HCT116 (cell line): ENCODE measurements around the gene OSBPL10. TPM values are rescaled to one million over a fixed set of nuclear protein-coding genes. Genes with fewer than 3 reads are reported as not detected.

ENCODE experiments used
- ATAC-seq: fragments of 200-7000 bp; cut with Tn5 transposase; 2 replicates; pipeline ENCODE4 v1.9.1; 2020; ENCODE audit warnings: mild to moderate bottlenecking, moderate library complexity
- BruUV-seq: library from RNA; stranded (reverse); fragments of 400-500 nt; replicated peaks from 2 replicates; lab custom pipeline; 2021; lab: Mats Ljungman, UMichigan
- CTCF ChIA-PET: fragments of 300-600 bp; sonication (Branson Sonifier 250); formaldehyde crosslinking; loops from one replicate; lab custom pipeline; 2021; ENCODE audit warnings: antibody characterized with exemption; lab: Charles Lee
- POLR2A ChIA-PET: fragments of 300-600, 350-600 bp; sonication (Branson Sonifier 250); formaldehyde crosslinking; loops from one replicate; lab custom pipeline; 2021; ENCODE audit warnings: antibody characterized with exemption; lab: Charles Lee
- RAD21 ChIA-PET, 2 experiments: fragments of 300-600 bp; sonication (Branson Sonifier 250); formaldehyde crosslinking; loops; one replicate each; lab custom pipeline; 2023; ENCODE audit warnings: low total read pairs in 2 of 2; ENCODE audit not compliant: uncharacterized antibody in 2 of 2, unreplicated experiment in 2 of 2, low non-redundant PET in 1 of 2; lab: Charles Lee
- DNase-seq: peaks from one replicate; pipeline ENCODE4 v3.0.0-alpha.2; 2010; ENCODE audit warnings: low read depth, low spot score
- H2AFZ ChIP-seq: fragments of 200-600 bp; shearing (Covaris generic), sonication (generic); 2 replicates; pipeline ENCODE4 v1.6.1; 2017; ENCODE audit warnings: low read depth, mixed run types, mixed read lengths, antibody characterized with exemption, low read length; ENCODE audit not compliant: poor library complexity, severe bottlenecking
- H3K27ac ChIP-seq: 2 replicates; pipeline ENCODE4 v1.5.1; 2012; ENCODE audit warnings: low read depth, low read length
- H3K27me3 ChIP-seq: fragments of 200-600 bp; sonication (generic); 2 replicates; pipeline ENCODE4 v1.6.1; 2016; ENCODE audit warnings: mixed run types, low read length, mixed read lengths; ENCODE audit not compliant: insufficient read depth
- H3K36me3 ChIP-seq, 2 experiments: fragments of 200-500 bp in 1 of 2; fragments of 200-600 bp in 1 of 2; sonication (Bioruptor generic) in 1 of 2; sonication (generic) in 1 of 2; 2 replicates each; pipeline versions ENCODE4 v1.5.1 to v1.6.1; 2014 to 2016; ENCODE audit warnings: low read length in 2 of 2, inconsistent platforms in 1 of 2, mixed read lengths in 1 of 2, mixed run types in 1 of 2; ENCODE audit not compliant: insufficient read depth in 2 of 2, control insufficient read depth in 1 of 2
- H3K4me1 ChIP-seq, 2 experiments: fragments of 200-600 bp in 1 of 2; sonication (generic) in 1 of 2; 2 replicates each; pipeline versions ENCODE4 v1.5.1 to v1.6.1; 2012 to 2017; ENCODE audit warnings: low read length in 2 of 2, inconsistent platforms in 1 of 2, mild to moderate bottlenecking in 1 of 2, mixed read lengths in 1 of 2, mixed run types in 1 of 2, moderate library complexity in 1 of 2; ENCODE audit not compliant: insufficient read depth in 2 of 2, control insufficient read depth in 1 of 2
- H3K4me2 ChIP-seq: fragments of 200-600 bp; sonication (generic); 2 replicates; pipeline ENCODE4 v1.6.1; 2017; ENCODE audit warnings: mixed run types, low read length, mixed read lengths
- H3K4me3 ChIP-seq, 2 experiments: fragments of 200-600 bp in 1 of 2; sonication (generic) in 1 of 2; replicated peaks in 1 of 2; 2 replicates each; pipeline ENCODE4 v1.5.1; 2011 to 2016; ENCODE audit warnings: low read length in 2 of 2, control low read depth in 1 of 2, low read depth in 1 of 2, mild to moderate bottlenecking in 1 of 2, mixed read lengths in 1 of 2, mixed run types in 1 of 2
- H3K79me2 ChIP-seq: fragments of 200-600 bp; sonication (generic); 2 replicates; pipeline ENCODE4 v1.6.1; 2017; ENCODE audit warnings: mild to moderate bottlenecking, mixed run types, low read length, moderate library complexity, mixed read lengths; ENCODE audit not compliant: insufficient read depth
- H3K9ac ChIP-seq: fragments of 200-600 bp; sonication (generic); 2 replicates; pipeline ENCODE4 v1.6.1; 2016; ENCODE audit warnings: low read length, mixed read lengths
- H3K9me2 ChIP-seq: fragments of 200-600 bp; sonication (generic), shearing (Covaris generic); 2 replicates; pipeline ENCODE4 v1.6.1; 2017; ENCODE audit warnings: mixed run types, mild to moderate bottlenecking, moderate library complexity; ENCODE audit not compliant: insufficient read depth
- H3K9me3 ChIP-seq, 2 experiments: fragments of 200-500 bp in 1 of 2; fragments of 200-600 bp in 1 of 2; sonication (Bioruptor generic) in 1 of 2; sonication (generic) in 1 of 2; 2 replicates each; pipeline ENCODE4 v1.6.1; 2014 to 2017; ENCODE audit warnings: low read length in 2 of 2, mixed read lengths in 2 of 2, inconsistent platforms in 1 of 2, low read depth in 1 of 2, mild to moderate bottlenecking in 1 of 2, mixed run types in 1 of 2, moderate library complexity in 1 of 2; ENCODE audit not compliant: control insufficient read depth in 1 of 2, insufficient read depth in 1 of 2
- H4K20me1 ChIP-seq: fragments of 200-600 bp; sonication (generic), shearing (Covaris generic); 2 replicates; pipeline ENCODE4 v1.6.1; 2017; ENCODE audit warnings: mixed run types, mild to moderate bottlenecking, moderate library complexity; ENCODE audit not compliant: insufficient read depth
- ELF1 ChIP-seq: IDR thresholded peaks from 2 replicates; pipeline ENCODE4 v1.6.1; 2012; ENCODE audit warnings: low read depth, borderline replicate concordance
- RAD21 ChIP-seq: IDR thresholded peaks from 2 replicates; pipeline ENCODE4 v1.6.1; 2012; ENCODE audit warnings: low read depth, mild to moderate bottlenecking
- intact Hi-C: fragments of 100-400 bp; cut with micrococcal nuclease; formaldehyde crosslinking; loops from 2 replicates; pipeline ENCODE4 v1.10.0; 2022
- total RNA-seq: library from RNA; stranded (reverse); gene quantifications from one replicate; pipeline ENCODE4 v1.2.1, GENCODE V29; 2021; ENCODE audit not compliant: unreplicated experiment
- TF ChIP-seq, protein P1 (sequence below): IDR thresholded peaks from 2 replicates; pipeline ENCODE4 v1.6.1; 2012
- TF ChIP-seq, protein P2 (sequence below): IDR thresholded peaks from 2 replicates; pipeline ENCODE4 v1.6.1; 2011; ENCODE audit warnings: mild to moderate bottlenecking, low read length, moderate library complexity; ENCODE audit not compliant: insufficient replicate concordance; ENCODE audit errors: extremely low read depth
- TF ChIP-seq, protein P3 (sequence below), 3 experiments: fragments of 200-600 bp in 1 of 3; sonication (generic) in 1 of 3; IDR thresholded peaks in 2 of 3; conservative IDR thresholded peaks in 1 of 3; 2 replicates each; pipeline ENCODE4 v1.5.1; 2012 to 2017; ENCODE audit warnings: low read depth in 2 of 3, low read length in 2 of 3, antibody characterized with exemption in 1 of 3, borderline replicate concordance in 1 of 3, control low read depth in 1 of 3, mild to moderate bottlenecking in 1 of 3, mixed read lengths in 1 of 3, mixed run types in 1 of 3, moderate library complexity in 1 of 3; ENCODE audit not compliant: insufficient read depth in 1 of 3

The OSBPL10 gene
- total RNA-seq, 1 experiment from 2014 or later, result 25.8 TPM

DNA sequence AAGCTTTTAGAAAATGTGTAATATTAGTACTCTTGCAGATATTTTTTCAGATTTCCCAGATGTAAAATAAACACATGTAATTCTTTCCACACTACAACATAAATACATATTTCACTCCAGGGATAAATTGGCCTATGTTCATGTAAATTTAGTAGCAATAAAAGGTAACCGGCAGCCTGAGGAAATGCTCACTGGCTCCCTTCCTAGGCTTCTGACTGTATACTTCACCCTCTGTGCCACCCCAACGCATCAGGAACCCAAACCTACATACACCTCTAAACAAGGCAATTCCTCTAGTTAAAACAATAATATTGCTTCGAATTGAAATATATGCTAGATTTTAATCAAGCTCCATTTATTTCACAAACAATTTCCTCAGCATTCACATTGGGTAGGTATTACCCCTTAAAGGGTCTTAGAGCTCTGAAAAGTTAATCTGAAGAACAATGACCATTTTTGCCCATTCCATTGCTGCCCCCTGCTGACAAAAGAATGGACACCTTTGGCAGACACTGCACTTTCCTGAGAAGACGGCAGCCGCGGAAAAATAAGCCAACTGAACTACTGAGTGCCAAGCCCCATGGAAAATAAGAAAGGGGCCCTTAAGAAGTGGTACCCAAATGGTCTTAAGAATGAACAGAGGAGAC lies 212.5 kb downstream of the OSBPL10 start:
- no peaks in the 10 kb centered on the region for H4K20me1 ChIP-seq
- H3K4me1 ChIP-seq, result no peaks in the 10 kb centered on the region
- no peaks in the 10 kb centered on the region for H3K79me2 ChIP-seq
- H3K4me3 ChIP-seq, result no peak overlapping the region
- no peaks in the 10 kb centered on the region for H3K27me3 ChIP-seq
- ChIA-PET POLR2A (no interaction called here), RAD21 (no interaction called here), CTCF (interaction anchor here (0.7 to 1.0 kb wide), 4 partner anchors 44 to 840 kb away, joined by 3 to 4 read pairs (median 3); no protein-coding TSS in a partner anchor)
- H3K9me3 ChIP-seq, result no peaks in the 10 kb centered on the region
- DNase-seq, result peak; percentile 10
- no TSS peak for BruUV-seq
- H3K9ac ChIP-seq, result no peak overlapping the region
- H3K9me2 ChIP-seq, result no peaks in the 10 kb centered on the region
- TF ChIP-seq RAD21 (peak; percentile 79), ELF1 (no peak)
- TF ChIP-seq, protein P1, sequence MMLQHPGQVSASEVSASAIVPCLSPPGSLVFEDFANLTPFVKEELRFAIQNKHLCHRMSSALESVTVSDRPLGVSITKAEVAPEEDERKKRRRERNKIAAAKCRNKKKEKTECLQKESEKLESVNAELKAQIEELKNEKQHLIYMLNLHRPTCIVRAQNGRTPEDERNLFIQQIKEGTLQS, result no peak
- TF ChIP-seq, protein P2, sequence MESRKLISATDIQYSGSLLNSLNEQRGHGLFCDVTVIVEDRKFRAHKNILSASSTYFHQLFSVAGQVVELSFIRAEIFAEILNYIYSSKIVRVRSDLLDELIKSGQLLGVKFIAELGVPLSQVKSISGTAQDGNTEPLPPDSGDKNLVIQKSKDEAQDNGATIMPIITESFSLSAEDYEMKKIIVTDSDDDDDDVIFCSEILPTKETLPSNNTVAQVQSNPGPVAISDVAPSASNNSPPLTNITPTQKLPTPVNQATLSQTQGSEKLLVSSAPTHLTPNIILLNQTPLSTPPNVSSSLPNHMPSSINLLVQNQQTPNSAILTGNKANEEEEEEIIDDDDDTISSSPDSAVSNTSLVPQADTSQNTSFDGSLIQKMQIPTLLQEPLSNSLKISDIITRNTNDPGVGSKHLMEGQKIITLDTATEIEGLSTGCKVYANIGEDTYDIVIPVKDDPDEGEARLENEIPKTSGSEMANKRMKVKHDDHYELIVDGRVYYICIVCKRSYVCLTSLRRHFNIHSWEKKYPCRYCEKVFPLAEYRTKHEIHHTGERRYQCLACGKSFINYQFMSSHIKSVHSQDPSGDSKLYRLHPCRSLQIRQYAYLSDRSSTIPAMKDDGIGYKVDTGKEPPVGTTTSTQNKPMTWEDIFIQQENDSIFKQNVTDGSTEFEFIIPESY, result no peak
- TF ChIP-seq, protein P3, sequence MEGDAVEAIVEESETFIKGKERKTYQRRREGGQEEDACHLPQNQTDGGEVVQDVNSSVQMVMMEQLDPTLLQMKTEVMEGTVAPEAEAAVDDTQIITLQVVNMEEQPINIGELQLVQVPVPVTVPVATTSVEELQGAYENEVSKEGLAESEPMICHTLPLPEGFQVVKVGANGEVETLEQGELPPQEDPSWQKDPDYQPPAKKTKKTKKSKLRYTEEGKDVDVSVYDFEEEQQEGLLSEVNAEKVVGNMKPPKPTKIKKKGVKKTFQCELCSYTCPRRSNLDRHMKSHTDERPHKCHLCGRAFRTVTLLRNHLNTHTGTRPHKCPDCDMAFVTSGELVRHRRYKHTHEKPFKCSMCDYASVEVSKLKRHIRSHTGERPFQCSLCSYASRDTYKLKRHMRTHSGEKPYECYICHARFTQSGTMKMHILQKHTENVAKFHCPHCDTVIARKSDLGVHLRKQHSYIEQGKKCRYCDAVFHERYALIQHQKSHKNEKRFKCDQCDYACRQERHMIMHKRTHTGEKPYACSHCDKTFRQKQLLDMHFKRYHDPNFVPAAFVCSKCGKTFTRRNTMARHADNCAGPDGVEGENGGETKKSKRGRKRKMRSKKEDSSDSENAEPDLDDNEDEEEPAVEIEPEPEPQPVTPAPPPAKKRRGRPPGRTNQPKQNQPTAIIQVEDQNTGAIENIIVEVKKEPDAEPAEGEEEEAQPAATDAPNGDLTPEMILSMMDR (IDR thresholded peaks at IDR 0.05 in 2 of 3, conservative IDR thresholded peaks at IDR 0.05 in 1 of 3; ENCODE audit: borderline replicate concordance in 1 of 3, insufficient read depth in 1 of 3, low read depth in 2 of 3, low read length in 2 of 3), result peak; percentile 48 to 51 (median 50); a peak in 4 of 6 replicates
- no peak overlapping the region for H2AFZ ChIP-seq
- H3K4me2 ChIP-seq, result no peak overlapping the region
- no peak overlapping the region for H3K27ac ChIP-seq
- no peaks in the 10 kb centered on the region for H3K36me3 ChIP-seq
- intact Hi-C loops, result loop anchor here (1.0 to 2.0 kb wide), 3 partner anchors 158 to 840 kb away; no protein-coding TSS in a partner anchor
- ATAC-seq, result peak; percentile 66
